HG02943 (cell line): ENCODE results near the gene SLC17A7.

Source experiments
- ATAC-seq: cut with Tn5 transposase; IDR thresholded peaks from one replicate; pipeline ENCODE4 v1.9.1; 2021; ENCODE audit warnings: mild to moderate bottlenecking, low read depth, moderate library complexity; ENCODE audit not compliant: unreplicated experiment

Gene SLC17A7

DNA sequence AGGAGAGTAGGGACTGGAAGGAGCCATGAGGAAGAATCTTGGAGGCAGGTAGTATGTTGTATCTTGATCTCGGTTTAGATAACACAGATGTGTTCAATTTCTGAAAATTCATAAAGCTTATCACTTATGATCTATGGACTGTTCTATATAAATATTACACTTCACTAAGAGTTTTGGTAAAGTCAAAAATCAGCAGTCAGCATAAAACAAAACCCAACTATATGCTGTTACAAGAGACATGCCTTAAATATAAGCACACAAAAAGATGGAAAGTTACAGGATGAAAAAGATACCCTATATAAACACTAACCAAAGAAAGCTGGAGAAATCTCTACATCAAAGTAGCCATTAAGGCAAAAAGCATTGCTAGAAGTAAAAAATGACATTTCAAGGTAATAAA lies 57.7 kb downstream of the SLC17A7 start:
- ATAC-seq: no peak

DNA sequence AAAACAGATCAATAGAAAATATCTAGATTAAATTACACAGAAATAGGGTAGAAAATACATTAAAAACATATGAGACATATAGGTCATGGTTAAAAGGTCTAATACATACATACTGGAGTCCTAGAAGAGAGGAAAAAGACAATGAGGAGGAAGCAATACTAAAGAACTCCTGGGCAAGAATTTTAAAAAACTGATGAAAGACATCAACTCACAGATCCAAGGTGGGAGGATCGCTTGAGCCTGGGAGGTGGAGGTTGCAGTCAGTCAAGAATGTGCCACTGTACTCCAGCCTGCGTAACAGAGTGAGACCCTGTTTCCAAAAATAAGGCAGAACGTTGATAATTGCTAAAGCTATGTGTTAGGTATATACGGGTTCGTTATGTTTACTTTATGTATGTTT lies 58.7 kb downstream of the SLC17A7 start:
- no peak for ATAC-seq

DNA sequence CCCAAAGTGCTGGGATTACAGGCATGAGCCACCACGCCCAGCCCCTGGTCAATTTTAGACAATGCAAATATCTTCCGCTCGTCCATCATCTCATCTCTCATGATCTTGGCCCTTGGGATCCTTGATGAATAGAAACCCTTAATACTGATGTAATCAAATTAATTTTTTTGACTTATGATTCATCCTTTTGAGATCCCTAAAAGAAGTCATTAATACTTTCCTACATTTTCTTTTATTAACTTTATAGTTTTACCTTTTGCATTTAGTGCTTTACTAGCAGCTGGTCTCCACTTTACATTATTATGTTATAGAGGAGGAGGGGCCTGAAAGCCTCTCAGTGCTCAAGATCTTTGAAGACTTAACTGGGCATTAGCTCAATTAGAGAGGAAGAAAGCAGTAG lies 60.9 kb downstream of the SLC17A7 start:
- no peak for ATAC-seq
